IPS-20b (cell line): Measurements from ENCODE around the gene CTNNA2.

Source experiments
- H3K27ac ChIP-seq: one replicate; pipeline ENCODE4 v1.5.1; 2013; ENCODE audit warnings: low read length
- H3K27me3 ChIP-seq: 2 replicates; pipeline ENCODE4 v1.6.1; 2013; ENCODE audit warnings: mild to moderate bottlenecking, low read length, inconsistent platforms; ENCODE audit not compliant: insufficient read depth
- H3K36me3 ChIP-seq: 2 replicates; pipeline ENCODE4 v1.6.1; 2013; ENCODE audit warnings: low read depth, mild to moderate bottlenecking, inconsistent platforms, low read length, moderate library complexity; ENCODE audit not compliant: insufficient read depth
- H3K4me1 ChIP-seq: 2 replicates; pipeline ENCODE4 v1.6.1; 2013; ENCODE audit warnings: mild to moderate bottlenecking, control low read depth, inconsistent platforms, low read length, moderate library complexity; ENCODE audit not compliant: insufficient read depth
- H3K4me3 ChIP-seq: 2 replicates; pipeline ENCODE4 v1.5.1; 2013; ENCODE audit warnings: mild to moderate bottlenecking, low read length, inconsistent platforms
- H3K9ac ChIP-seq: 2 replicates; pipeline ENCODE4 v1.6.1; 2013; ENCODE audit warnings: low read depth, mild to moderate bottlenecking, inconsistent platforms, low read length, moderate library complexity
- H3K9me3 ChIP-seq: 2 replicates; pipeline ENCODE4 v1.6.1; 2013; ENCODE audit warnings: mild to moderate bottlenecking, low read depth, low read length, inconsistent platforms; ENCODE audit not compliant: insufficient read depth

The CTNNA2 gene

DNA sequence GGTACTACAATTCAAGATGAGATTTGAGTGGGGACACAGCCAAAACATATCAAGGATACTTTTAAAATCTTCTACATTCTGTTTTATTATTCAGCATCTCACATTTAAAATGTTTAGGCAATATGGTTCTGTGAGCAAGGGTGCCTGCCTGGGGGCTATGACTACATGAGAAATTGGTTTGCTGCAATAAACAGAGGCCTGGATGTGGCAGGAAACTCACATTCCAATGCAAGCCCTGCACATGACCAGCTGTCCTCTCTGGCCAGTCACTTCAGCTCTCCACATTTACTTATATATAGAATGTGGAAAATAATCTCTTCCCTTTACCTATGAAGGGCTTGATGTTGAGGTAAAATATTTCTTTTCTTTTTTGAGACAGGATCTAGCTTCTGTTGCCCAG is 598.3 kb downstream of the CTNNA2 start:
- no peaks in the 10 kb centered on the region for H3K27me3 ChIP-seq
- H3K9ac ChIP-seq, result no peak overlapping the region
- no peak overlapping the region for H3K4me3 ChIP-seq
- no peaks in the 10 kb centered on the region for H3K4me1 ChIP-seq
- no peak overlapping the region for H3K27ac ChIP-seq
- H3K36me3 ChIP-seq, result no peaks in the 10 kb centered on the region
- H3K9me3 ChIP-seq, result no peaks in the 10 kb centered on the region

DNA sequence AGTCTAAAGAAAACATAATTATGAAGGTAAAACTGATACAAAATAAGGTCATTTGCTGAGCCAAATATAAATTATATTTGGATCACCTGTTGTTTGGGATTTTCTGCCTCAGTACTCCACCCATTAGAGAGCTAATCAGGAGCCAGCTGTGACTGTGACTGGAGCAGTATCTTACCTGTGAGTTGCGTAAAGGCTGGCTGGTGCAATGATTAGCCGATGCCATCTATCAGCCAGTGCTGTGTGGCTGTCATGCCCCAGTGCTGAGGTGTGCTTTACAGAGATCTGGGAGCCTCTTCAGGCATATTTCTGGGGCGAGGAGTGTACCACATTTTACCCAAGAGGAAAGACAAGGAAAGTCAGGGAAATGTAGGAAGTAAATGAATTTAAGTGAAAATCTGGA is 599.9 kb downstream of the CTNNA2 start:
- Histone ChIP-seq H3K36me3 (no peaks in the 10 kb centered on the region), H3K9me3 (no peaks in the 10 kb centered on the region), H3K27me3 (no peaks in the 10 kb centered on the region), H3K4me1 (no peaks in the 10 kb centered on the region), H3K4me3 (no peak overlapping the region), H3K27ac (no peak overlapping the region), H3K9ac (no peak overlapping the region)

DNA sequence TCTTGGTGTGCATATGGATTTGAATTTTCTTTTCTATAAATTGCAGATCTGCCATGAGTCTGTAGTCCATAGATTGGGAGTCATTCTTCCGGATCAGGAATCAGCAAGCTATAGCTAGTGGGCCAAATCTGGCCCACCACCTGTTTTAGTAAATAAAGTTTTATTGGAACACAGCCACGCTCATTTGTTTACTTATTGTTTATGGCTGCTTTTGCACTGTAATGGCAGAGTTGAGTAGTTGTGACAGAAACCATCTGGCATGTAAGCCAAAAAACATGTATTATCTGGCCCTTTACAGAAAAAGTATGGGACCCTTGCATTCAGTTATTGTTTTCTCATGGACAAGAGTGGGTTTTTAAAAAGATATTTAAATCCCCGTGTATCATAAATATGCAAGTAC is 600.5 kb downstream of the CTNNA2 start:
- Histone ChIP-seq H3K27ac (no peak overlapping the region), H3K4me1 (no peaks in the 10 kb centered on the region), H3K27me3 (no peaks in the 10 kb centered on the region), H3K4me3 (no peak overlapping the region), H3K36me3 (no peaks in the 10 kb centered on the region), H3K9ac (no peak overlapping the region), H3K9me3 (no peaks in the 10 kb centered on the region)

- Histone ChIP-seq H3K36me3 (no peaks in the 10 kb centered on the region), H3K27me3 (no peaks in the 10 kb centered on the region), H3K9me3 (no peaks in the 10 kb centered on the region)
Measured at GRCh38 chr2:80114812-80115211, 602.0 kb downstream of the CTNNA2 start.

GRCh38 chr2:80117401-80117800 is 604.5 kb downstream of the CTNNA2 start:
- no peak overlapping the region for H3K27ac ChIP-seq
- no peaks in the 10 kb centered on the region for H3K27me3 ChIP-seq
- no peaks in the 10 kb centered on the region for H3K9me3 ChIP-seq

More at GRCh38 chr2:80114812-80115211, 602.0 kb downstream of the CTNNA2 start:
- Histone ChIP-seq H3K4me3 (no peak overlapping the region), H3K9ac (no peak overlapping the region), H3K27ac (no peak overlapping the region), H3K4me1 (no peaks in the 10 kb centered on the region)

GRCh38 chr2:80120866-80121265 is 608.0 kb downstream of the CTNNA2 start:
- no peaks in the 10 kb centered on the region; the same call in 1 of the 2 replicates for H3K27me3 ChIP-seq
- H3K4me1 ChIP-seq, result no peaks in the 10 kb centered on the region
- H3K9ac ChIP-seq, result no peak overlapping the region
- H3K4me3 ChIP-seq, result no peak overlapping the region
- no peak overlapping the region for H3K27ac ChIP-seq
- H3K36me3 ChIP-seq, result no peaks in the 10 kb centered on the region
- no peaks in the 10 kb centered on the region for H3K9me3 ChIP-seq

More at GRCh38 chr2:80117401-80117800, 604.5 kb downstream of the CTNNA2 start:
- no peaks in the 10 kb centered on the region for H3K36me3 ChIP-seq
- H3K4me3 ChIP-seq, result no peak overlapping the region
- no peak overlapping the region for H3K9ac ChIP-seq
- no peaks in the 10 kb centered on the region for H3K4me1 ChIP-seq

GRCh38 chr2:80122675-80123074 is 609.8 kb downstream of the CTNNA2 start:
- H3K4me3 ChIP-seq, result no peak overlapping the region
- no peaks in the 10 kb centered on the region; the same call in 1 of the 2 replicates for H3K27me3 ChIP-seq
- no peaks in the 10 kb centered on the region for H3K36me3 ChIP-seq
- H3K9ac ChIP-seq, result no peak overlapping the region
- H3K27ac ChIP-seq, result no peak overlapping the region
- H3K9me3 ChIP-seq, result no peaks in the 10 kb centered on the region
- H3K4me1 ChIP-seq, result no peaks in the 10 kb centered on the region

DNA sequence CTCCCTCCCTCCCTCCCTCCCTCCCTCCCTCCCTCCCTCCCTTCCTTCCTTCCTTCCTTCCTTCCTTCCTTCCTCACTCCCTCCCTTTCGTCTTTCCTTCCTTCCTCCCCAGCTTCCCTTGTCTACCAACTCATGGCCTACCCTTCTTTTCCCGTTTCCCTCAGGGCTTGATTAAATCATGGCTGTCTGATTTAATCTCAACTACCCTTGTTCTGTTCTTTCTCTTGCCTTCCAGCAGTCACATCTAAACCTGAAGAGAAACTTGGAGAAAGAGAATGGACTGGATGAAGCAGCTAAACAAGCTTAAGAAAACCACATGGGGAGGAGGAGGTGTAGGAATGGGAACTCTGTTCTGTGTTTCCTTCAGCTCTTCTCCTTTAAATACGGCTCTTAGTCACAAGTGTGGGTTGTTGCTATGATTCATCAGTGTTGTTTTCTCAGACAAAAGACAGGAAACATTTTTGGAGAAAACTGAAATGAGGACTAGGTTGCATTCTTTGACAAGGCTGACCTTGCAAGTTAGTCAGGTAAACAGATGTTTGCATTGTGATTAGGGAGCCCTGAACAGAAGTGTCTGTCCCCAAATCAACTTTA is 613.8 kb downstream of the CTNNA2 start:
- no peak overlapping the region for H3K9ac ChIP-seq
- no peaks in the 10 kb centered on the region for H3K9me3 ChIP-seq
- H3K4me3 ChIP-seq, result no peak overlapping the region
- no peaks in the 10 kb centered on the region; the same call in 1 of the 2 replicates for H3K27me3 ChIP-seq
- no peaks in the 10 kb centered on the region for H3K4me1 ChIP-seq
- H3K27ac ChIP-seq, result no peak overlapping the region
- no peaks in the 10 kb centered on the region for H3K36me3 ChIP-seq

DNA sequence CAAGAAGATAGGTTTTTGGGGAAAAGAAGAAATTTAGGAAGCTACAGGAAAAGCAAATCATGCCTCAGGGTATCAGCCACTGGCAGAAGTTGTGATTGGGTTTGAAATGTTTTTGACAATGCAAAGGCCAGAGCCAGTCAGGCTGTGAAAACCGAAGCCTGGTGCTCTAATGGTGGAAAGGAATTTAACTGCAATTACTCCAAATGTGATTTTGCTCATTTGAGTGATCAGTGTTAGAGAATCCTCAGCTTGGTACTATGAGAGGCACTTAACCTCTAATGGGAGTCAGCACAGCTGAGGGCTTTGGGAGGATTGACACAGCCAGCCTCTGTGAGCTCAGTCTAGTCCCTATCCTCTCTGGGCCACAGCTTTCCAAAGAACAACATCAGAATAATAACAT is 615.2 kb downstream of the CTNNA2 start:
- H3K4me3 ChIP-seq, result no peak overlapping the region
- H3K9ac ChIP-seq, result no peak overlapping the region
- H3K27ac ChIP-seq, result no peak overlapping the region
- no peaks in the 10 kb centered on the region for H3K36me3 ChIP-seq
- no peaks in the 10 kb centered on the region; the same call in 1 of the 2 replicates for H3K27me3 ChIP-seq
- no peaks in the 10 kb centered on the region for H3K9me3 ChIP-seq
- H3K4me1 ChIP-seq, result no peaks in the 10 kb centered on the region

DNA sequence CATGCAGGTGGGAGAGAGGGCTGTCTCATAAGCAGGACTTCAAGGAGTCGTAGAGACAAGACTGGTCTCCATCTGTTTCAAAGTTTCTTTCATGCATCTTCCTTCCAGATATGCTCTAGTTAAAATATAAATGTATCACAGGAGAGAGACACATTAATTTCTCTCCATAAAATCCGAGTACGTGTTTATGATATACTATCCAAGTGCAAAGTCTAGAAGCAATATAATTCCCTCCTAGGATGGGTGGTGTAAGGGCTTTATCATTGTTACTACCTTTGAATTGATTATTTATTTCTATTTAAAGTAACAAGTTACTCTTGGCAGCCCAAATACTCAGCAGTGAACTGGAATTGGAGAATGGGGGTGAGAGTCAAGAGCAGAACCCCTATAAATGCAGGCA is 619.4 kb downstream of the CTNNA2 start:
- H3K9ac ChIP-seq, result no peak overlapping the region
- H3K27me3 ChIP-seq, result no peaks in the 10 kb centered on the region
- H3K27ac ChIP-seq, result no peak overlapping the region
- peaks cover 13% of the 10 kb centered on the region; the same call in 1 of the 2 replicates for H3K4me1 ChIP-seq
- H3K4me3 ChIP-seq, result no peak overlapping the region
- H3K9me3 ChIP-seq, result no peaks in the 10 kb centered on the region
- H3K36me3 ChIP-seq, result no peaks in the 10 kb centered on the region

- peaks cover 13% of the 10 kb centered on the region; the same call in 1 of the 2 replicates for H3K4me1 ChIP-seq
- no peaks in the 10 kb centered on the region for H3K9me3 ChIP-seq
- no peak overlapping the region for H3K9ac ChIP-seq
- H3K27me3 ChIP-seq, result no peaks in the 10 kb centered on the region
- no peak overlapping the region for H3K4me3 ChIP-seq
- no peaks in the 10 kb centered on the region for H3K36me3 ChIP-seq
- no peak overlapping the region for H3K27ac ChIP-seq
Measured at GRCh38 chr2:80135001-80135400, 622.1 kb downstream of the CTNNA2 start.

DNA sequence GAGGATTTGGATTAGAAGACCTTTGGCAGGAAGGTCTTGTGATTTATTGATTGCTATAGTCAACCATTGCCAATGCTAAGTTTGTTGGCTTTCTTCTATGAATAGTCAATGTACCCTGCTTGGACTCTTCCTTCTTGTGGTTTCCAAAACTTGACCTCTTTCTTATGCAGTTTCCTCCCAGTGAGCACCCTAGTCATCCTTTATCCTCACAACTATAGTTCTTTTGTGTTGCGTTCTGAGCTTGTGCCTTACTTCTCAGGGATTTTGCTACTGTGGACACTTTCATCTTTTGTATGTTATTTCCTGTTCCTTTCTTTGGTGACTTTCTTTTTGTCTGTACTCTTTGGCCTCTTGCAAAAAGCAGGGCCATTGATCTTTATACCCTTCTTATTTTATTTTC is 623.5 kb downstream of the CTNNA2 start:
- no peaks in the 10 kb centered on the region for H3K27me3 ChIP-seq
- H3K4me1 ChIP-seq, result peaks cover 13% of the 10 kb centered on the region; the same call in 1 of the 2 replicates
- H3K4me3 ChIP-seq, result no peak overlapping the region
- no peak overlapping the region for H3K9ac ChIP-seq
- H3K36me3 ChIP-seq, result no peaks in the 10 kb centered on the region
- no peaks in the 10 kb centered on the region for H3K9me3 ChIP-seq
- no peak overlapping the region for H3K27ac ChIP-seq
